Stimulated activated CD4-positive, alpha-beta T cell treated with anti-CD3 and anti-CD28 coated beads, Interleukin-1b, Interleukin-23, amount 100 ng/mL, for 1 hour (primary cell): ENCODE data around the gene TMED8.
"Not testable (repeated sequence)": the region's sequence is repeated elsewhere in the genome, so short reads cannot be mapped to it uniquely, and the experiment has no call there.

Source experiments
- DNase-seq, 2 donors: peaks; one replicate each; pipeline ENCODE4 v3.0.0-alpha.2; 2020; ENCODE audit warnings: low read depth in 2 of 2

TMED8 gene

DNA sequence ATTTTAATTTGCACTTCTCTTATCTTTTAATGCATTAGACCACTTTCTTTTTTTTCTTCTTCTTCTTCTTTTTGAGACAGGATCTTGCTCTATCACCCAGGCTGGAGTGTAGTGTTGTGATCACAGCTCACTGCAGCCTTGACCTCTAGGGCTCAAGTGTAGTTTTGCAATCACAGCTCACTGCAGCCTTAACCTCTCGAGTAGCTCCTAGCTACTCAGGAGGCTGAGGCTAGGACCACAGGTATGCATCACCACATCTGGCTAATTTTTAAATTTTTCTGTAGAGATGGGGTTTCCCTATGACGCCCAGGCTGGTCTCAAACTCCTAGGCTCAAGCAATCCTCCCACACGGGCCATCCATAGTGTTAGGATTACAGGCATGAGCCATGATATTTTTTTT, 12.7 kb downstream of the TMED8 start:
- DNase-seq: no peak

GRCh38 chr14:77359626-77360025, 17.3 kb downstream of the TMED8 start:
- no peak for DNase-seq

- no peak for DNase-seq
Observed at GRCh38 chr14:77356899-77357298, 20.0 kb downstream of the TMED8 start.

DNA sequence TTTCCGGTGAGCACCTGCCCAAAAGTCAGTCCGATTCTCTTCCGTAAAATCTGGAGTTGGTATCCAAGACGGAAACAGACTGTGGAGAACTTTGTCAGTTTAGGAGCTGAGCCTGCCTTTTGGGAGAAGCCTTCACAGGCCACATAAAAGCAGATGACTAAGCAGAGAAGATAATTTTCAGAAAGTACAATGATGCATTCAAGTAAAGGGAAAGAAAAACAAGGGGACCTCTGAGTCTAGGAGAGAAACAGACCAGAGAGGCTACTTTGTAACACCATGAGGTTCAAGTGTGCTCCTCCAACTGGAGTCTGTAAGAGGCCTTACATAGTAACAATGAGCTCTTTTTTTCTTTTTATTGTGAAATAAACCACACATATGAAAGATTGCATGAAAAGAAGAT, 21.1 kb downstream of the TMED8 start:
- DNase-seq: no peak

- DNase-seq: no peak
Observed at GRCh38 chr14:77353469-77354141, 23.3 kb downstream of the TMED8 start.

DNA sequence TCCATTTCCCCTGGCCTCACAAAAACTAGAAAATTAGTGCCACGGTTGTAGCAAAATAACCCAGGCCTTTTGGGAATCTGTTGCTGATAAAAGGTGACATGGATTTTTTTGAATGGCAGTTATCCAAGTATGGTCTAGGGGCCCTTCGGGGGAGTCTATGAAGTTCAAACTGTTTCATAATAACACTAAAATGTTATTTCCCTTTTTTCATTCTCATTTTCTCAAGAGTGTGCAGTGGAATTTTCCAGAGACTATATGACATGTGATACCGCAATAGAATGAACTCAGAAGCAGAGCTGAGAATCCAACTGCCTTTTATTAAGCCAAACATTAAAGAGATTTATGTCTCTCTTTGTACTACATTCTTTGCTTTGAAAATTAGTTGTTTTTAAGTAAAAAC, 29.1 kb downstream of the TMED8 start:
- no peak for DNase-seq

- DNase-seq: no peak
Observed at GRCh38 chr14:77346495-77346894, 30.4 kb downstream of the TMED8 start.

GRCh38 chr14:77344377-77344996, 32.4 kb downstream of the TMED8 start:
- no peak for DNase-seq

- no peak for DNase-seq
Observed at GRCh38 chr14:77343662-77344061, 33.2 kb downstream of the TMED8 start.

GRCh38 chr14:77342726-77343397, 34.0 kb downstream of the TMED8 start:
- DNase-seq: no peak

DNA sequence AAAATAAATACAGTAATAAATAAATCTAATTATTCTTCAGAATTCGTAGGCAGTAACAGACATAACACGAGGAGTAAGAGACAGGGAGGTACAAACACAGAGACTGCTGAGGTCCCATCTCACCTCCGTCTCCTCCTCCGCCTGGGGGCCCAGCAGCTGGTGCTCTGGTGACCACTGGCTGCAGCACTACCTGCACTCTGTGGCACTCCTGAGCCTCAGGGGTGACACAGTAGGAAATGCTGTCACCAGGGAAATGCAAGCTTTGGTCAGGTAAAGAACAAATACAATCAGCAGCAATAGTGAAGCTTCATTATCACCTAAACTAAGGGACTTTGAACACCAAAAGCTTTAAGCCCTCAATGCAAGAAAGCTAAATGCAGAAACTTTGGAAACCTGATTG, 36.5 kb downstream of the TMED8 start:
- DNase-seq: no peak

DNA sequence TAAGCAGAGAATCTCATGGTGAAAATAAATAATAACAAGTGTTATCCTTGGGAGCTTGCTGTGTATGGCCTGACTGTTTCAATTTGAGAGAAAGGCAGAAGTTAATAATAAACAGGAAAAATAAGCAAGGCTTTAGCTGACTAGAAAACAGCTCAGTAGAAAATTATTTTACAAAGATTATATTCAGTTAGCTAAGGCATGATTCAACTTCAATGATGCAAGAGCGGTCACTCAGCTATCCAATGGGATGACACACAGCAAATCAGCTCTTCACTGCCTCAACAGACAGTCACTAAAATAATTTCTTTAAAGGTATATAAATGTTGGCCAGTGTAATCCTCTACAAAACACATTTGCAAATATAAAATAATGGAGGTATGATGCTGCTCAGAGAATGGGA, 37.5 kb downstream of the TMED8 start:
- DNase-seq: no peak

DNA sequence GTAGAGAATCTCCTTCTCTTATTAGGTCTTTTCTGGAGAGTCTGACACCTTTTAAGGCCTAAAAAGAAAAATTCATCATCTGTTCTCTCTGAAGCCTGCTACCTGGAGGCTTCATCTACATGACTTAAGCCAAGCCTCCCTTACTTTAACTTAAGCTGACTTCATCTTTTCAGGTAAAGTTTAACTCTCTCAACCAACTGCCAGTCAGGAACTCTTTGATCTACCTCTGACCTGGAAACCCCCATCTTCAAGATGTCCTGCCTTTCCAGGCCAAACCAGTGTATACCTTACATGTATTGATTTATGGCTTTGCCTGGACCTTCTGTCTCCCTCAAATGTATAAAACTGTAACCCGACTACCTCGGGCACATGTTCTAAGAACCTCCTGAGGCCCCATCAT, 38.6 kb downstream of the TMED8 start:
- DNase-seq: no peak

- DNase-seq: no peak
Observed at GRCh38 chr14:77337880-77338279, 39.0 kb downstream of the TMED8 start.

GRCh38 chr14:77337255-77337654, 39.6 kb downstream of the TMED8 start:
- not testable (repeated sequence) for DNase-seq

DNA sequence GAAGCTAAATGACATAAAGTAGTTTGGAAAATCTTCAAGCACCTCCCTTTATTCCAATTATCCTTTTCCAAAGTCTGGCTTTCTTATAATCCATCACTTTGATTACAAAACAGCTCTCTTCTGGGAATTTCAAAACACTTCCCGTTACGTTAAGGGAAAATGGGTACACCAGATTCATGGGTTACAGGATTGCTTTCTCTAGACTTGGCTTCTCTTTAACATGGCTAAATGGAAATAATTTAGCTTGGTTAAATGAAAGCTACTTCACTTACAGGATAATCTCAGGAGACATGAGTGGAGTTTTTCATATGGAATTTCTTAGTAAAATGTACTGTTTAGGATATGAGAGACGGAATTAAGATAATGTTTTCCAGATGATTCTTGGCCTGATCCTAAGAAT, 41.3 kb downstream of the TMED8 start:
- no peak for DNase-seq

GRCh38 chr14:77329872-77330271, 47.0 kb downstream of the TMED8 start:
- no peak for DNase-seq

- no peak for DNase-seq
Observed at GRCh38 chr14:77327111-77327510, 49.8 kb downstream of the TMED8 start.

GRCh38 chr14:77325746-77326094, 51.2 kb downstream of the TMED8 start:
- no peak for DNase-seq

DNA sequence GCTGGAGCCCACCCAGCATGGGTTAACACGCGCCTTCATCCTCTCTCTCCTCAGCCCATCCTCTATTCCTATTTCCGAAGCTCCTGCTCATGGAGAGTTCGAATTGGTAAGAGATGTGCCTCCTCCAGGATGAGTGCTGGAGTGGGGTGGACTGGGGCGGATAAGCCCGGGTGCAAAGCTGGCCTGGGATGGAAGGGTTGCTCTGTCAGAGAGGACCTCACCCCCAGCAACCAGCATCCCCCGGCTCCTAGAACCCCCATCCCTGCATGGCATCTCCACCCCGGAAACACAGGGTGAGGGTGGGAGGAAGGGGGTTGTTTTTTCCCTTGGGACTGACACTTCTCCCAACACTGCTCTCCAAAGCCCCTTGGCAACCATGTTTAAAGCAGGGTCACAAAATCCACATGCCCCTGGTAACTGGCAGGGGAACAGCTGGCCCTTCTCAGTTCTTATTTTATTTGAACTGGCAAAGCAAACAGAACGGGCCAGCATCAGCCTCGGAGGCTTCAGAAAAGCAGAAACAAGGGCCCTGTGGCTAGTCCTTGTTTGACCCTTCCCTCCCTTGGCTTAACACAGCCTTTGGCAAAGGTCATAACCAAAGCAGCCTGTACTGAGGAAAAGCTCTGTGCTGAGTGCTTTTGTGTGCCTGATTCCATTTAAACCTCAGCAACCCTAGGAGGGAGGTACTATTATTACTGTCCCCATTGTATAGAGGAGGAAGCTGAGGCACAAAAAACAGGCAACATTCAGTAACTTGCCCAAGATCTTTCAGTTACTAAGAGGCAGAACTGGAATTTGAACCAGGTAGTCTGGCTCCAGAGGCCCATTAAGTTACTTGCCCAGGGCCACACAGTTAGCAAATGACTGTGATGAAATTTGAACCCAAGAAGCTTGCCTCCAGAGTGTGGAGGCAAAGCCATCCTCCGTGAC, 51.8 kb downstream of the TMED8 start:
- no peak for DNase-seq

- DNase-seq: no peak
Observed at GRCh38 chr14:77324289-77324688, 52.6 kb downstream of the TMED8 start.

- no peak for DNase-seq
Observed at GRCh38 chr14:77323571-77323970, 53.3 kb downstream of the TMED8 start.
